ENCODE data around the gene LOXL1.

LOXL1 gene

DNA sequence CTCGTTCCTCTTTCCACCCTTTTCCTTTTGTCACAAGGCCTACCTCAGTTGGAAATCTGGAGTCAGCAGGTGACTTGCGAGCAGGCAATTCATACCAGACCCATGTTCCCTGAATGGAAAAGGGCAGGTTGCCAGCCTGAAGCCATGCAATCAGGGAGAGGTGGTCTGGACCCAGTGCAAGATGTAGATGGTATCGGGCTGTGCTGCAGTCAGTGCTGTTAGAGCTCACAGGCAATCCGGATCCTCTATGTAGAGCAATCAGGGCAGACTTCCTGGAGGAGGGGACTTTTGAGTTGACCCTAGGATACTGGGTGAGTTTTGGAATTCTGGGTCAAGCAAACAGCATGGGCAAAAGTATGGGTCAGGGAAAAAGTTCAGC, 18.9 kb downstream of the LOXL1 start:
- H3K9ac ChIP-seq (ENCODE audit: low read depth, low read length) = no peak overlapping the region
- H3K36me3 ChIP-seq (ENCODE audit: insufficient read depth, low read length) = no peaks in the 10 kb centered on the region; the same call in 1 of the 2 replicates
- H3K9me3 ChIP-seq (ENCODE audit: control insufficient read depth, insufficient read depth, low read length) = no peaks in the 10 kb centered on the region
- peaks cover 12% of the 10 kb centered on the region for H3K4me1 ChIP-seq (ENCODE audit: insufficient read depth, low read length)

GRCh38 chr15:73946046-73946721, 19.9 kb downstream of the LOXL1 start:
- Histone ChIP-seq H3K4me1 (ENCODE audit: insufficient read depth, low read length) (peaks cover 7% of the 10 kb centered on the region), H3K36me3 (ENCODE audit: insufficient read depth, low read length) (no peaks in the 10 kb centered on the region; the same call in 1 of the 2 replicates), H3K9me3 (ENCODE audit: control insufficient read depth, insufficient read depth, low read length) (no peaks in the 10 kb centered on the region), H3K9ac (ENCODE audit: low read depth, low read length) (no peak overlapping the region)

DNA sequence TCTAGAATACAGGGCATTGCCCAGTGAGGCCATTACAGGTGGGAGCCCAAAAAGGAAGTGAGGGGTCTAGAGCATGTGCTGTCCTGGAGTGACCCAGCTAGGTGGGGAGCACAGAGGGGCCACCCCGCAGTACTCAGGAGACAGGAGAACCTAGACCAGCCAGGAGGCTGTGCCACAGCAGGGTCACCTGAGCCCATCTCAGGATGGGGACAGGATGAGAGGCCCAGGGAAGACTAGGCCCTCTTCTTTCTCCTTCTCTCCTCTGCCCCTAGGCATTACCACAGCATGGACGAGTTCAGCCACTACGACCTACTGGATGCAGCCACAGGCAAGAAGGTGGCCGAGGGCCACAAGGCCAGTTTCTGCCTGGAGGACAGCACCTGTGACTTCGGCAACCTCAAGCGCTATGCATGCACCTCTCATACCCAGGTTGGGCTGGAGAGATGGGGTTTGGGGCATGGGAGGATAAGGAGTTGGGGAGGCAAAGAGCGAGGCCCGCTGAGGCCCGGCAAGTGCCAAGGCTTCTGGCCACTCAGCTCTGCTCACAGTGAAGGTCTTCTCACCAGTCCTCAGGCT, 20.6 kb downstream of the LOXL1 start:
- Histone ChIP-seq H3K4me1 (ENCODE audit: insufficient read depth, low read length) (peaks cover 10% of the 10 kb centered on the region), H3K36me3 (ENCODE audit: insufficient read depth, low read length) (no peaks in the 10 kb centered on the region; the same call in 1 of the 2 replicates), H3K9ac (ENCODE audit: low read depth, low read length) (no peak overlapping the region), H3K9me3 (ENCODE audit: control insufficient read depth, insufficient read depth, low read length) (no peaks in the 10 kb centered on the region)

DNA sequence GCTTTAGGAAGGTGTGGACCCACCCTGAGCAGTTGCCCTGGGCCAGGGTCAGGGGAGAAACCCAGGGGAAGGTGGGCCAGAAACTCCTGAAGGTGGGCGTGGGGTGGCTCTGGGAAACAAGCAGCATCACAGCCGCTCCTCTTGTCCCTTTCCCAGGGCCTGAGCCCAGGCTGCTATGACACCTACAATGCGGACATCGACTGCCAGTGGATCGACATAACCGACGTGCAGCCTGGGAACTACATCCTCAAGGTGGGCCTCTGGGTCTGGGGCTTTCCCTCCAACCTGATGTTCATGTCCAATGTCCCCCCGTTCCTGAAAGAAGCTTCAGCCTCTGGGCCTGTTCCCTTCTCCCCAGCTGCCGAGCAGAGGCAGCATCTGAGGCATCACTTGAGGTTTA, 21.4 kb downstream of the LOXL1 start:
- H3K9ac ChIP-seq (ENCODE audit: low read depth, low read length) = no peak overlapping the region
- H3K4me1 ChIP-seq (ENCODE audit: insufficient read depth, low read length) = peaks cover 12% of the 10 kb centered on the region
- no peaks in the 10 kb centered on the region for H3K9me3 ChIP-seq (ENCODE audit: control insufficient read depth, insufficient read depth, low read length)
- H3K36me3 ChIP-seq (ENCODE audit: insufficient read depth, low read length) = no peaks in the 10 kb centered on the region; the same call in 1 of the 2 replicates

- peaks cover 12% of the 10 kb centered on the region for H3K4me1 ChIP-seq (ENCODE audit: insufficient read depth, low read length)
- no peaks in the 10 kb centered on the region for H3K9me3 ChIP-seq (ENCODE audit: control insufficient read depth, insufficient read depth, low read length)
- H3K9ac ChIP-seq (ENCODE audit: low read depth, low read length) = no peak overlapping the region
- no peaks in the 10 kb centered on the region; the same call in 1 of the 2 replicates for H3K36me3 ChIP-seq (ENCODE audit: insufficient read depth, low read length)
Observed at GRCh38 chr15:73948396-73948795, 22.1 kb downstream of the LOXL1 start.

DNA sequence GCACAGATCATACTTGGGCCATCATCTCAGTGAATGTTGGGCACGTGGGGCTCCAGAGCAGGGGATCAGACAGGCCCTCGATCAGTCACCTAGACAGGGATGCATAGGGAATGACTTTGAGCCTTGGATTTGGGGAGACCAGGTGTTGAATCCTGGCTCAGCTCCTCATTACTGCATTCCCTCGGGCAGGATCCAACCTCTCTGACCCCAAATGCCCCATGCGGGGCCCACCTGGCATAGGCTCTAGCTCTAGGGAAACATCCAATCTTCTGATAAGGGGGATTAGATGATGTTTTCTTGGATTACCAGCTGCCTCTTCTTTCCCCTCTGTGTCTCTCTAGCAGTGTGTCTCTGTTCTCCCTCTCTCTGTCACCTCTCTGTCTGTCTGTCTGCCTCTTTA, 22.7 kb downstream of the LOXL1 start:
- Histone ChIP-seq H3K36me3 (ENCODE audit: insufficient read depth, low read length) (no peaks in the 10 kb centered on the region; the same call in 1 of the 2 replicates), H3K4me1 (ENCODE audit: insufficient read depth, low read length) (peaks cover 12% of the 10 kb centered on the region), H3K9ac (ENCODE audit: low read depth, low read length) (no peak overlapping the region), H3K9me3 (ENCODE audit: control insufficient read depth, insufficient read depth, low read length) (no peaks in the 10 kb centered on the region)

DNA sequence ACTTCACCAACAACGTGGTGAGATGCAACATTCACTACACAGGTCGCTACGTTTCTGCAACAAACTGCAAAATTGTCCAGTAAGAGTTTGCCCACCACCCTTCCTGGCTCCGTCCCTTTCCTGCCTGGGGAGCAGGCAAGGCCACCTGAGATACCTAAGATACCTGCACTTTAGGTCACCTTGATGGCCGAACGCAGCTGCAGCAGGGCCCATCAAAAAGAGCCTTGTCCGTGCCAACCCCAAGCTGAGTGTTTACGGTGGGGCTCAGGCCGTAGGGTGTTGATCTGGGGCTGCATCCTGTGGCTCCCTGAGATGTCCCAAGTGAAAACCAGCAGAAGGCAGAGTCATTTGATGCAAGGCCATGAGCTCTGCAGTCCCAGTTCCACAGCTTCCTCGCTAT, 23.2 kb downstream of the LOXL1 start:
- no peaks in the 10 kb centered on the region; the same call in 1 of the 2 replicates for H3K36me3 ChIP-seq (ENCODE audit: insufficient read depth, low read length)
- peaks cover 12% of the 10 kb centered on the region for H3K4me1 ChIP-seq (ENCODE audit: insufficient read depth, low read length)
- no peak overlapping the region for H3K9ac ChIP-seq (ENCODE audit: low read depth, low read length)
- no peaks in the 10 kb centered on the region for H3K9me3 ChIP-seq (ENCODE audit: control insufficient read depth, insufficient read depth, low read length)

DNA sequence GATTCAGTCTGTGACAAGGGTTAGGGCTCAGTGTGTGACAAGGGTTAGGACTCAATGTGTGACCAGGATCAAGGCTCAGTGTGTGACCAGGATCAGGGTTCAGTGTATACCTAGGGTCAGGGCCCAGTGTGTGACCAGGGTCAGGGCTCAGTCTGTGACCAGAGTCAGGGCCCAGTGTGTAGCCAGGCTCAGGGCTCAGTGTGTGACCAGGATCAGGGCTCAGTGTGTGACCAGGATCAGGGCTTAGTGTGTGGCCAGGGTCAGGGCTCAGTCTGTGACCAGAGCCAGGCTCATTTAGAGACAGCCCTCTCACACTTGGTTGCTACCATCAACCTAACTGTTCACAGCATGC, 24.2 kb downstream of the LOXL1 start:
- Histone ChIP-seq H3K9me3 (ENCODE audit: control insufficient read depth, insufficient read depth, low read length) (no peaks in the 10 kb centered on the region), H3K9ac (ENCODE audit: low read depth, low read length) (no peak overlapping the region), H3K36me3 (ENCODE audit: insufficient read depth, low read length) (no peaks in the 10 kb centered on the region; the same call in 1 of the 2 replicates), H3K4me1 (ENCODE audit: insufficient read depth, low read length) (peaks cover 12% of the 10 kb centered on the region)

DNA sequence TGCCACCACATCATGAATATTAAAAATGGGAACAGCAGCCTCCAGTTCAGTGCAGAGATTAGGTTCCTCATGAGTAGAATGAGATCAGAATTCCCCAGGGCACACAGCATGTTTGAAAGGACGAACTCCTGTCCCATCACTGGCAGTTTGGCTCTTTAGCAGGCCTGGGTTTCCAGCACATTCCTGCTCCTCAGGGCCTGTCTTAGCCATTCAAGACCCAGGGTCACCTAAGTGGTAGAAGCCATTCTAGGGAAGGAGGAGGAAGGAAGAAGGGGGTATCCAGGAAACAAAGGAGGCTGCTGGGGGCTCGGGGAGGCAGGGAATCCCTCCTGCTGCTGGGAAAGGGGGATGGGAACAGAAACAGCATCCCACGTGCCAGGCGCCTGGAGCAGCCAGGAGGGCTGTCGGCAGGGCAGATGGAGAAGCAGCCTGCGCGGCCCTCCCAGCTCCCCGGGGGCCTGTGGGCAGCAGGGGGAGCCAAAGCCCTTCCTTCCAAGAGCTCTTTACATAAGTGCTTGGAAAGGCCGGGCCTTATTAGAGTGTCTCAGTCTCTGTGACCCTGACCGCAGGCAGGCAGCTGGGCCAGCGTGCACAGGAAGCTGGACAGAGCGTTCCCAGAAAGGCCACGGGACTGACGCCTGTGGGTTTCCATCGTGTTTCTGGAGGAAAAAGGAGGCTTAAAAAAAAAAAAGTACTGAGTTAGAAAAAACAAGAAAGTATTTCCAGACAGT, 24.7 kb downstream of the LOXL1 start:
- no peak overlapping the region for H3K9ac ChIP-seq (ENCODE audit: low read depth, low read length)
- H3K4me1 ChIP-seq (ENCODE audit: insufficient read depth, low read length) = peaks cover 12% of the 10 kb centered on the region
- H3K9me3 ChIP-seq (ENCODE audit: control insufficient read depth, insufficient read depth, low read length) = no peaks in the 10 kb centered on the region
- no peaks in the 10 kb centered on the region; the same call in 1 of the 2 replicates for H3K36me3 ChIP-seq (ENCODE audit: insufficient read depth, low read length)

DNA sequence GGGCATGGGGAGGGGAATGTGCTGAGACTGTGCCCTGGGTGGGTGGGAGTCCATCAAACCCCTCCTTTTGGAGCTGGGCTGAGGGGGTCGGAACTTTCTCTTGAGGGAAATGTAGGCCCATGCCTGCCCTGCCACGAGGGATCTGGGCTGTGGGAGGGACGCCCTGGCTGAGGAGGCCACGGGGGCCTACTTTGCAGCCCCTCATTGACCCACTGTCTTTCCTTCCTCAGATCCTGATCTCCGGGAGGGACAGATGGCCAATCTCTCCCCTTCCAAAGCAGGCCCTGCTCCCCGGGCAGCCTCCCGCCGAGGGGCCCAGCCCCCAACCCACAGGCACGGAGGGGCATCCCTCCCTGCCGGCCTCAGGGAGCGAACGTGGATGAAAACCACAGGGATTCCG, 25.3 kb downstream of the LOXL1 start:
- no peak overlapping the region for H3K9ac ChIP-seq (ENCODE audit: low read depth, low read length)
- H3K9me3 ChIP-seq (ENCODE audit: control insufficient read depth, insufficient read depth, low read length) = no peaks in the 10 kb centered on the region
- H3K36me3 ChIP-seq (ENCODE audit: insufficient read depth, low read length) = no peaks in the 10 kb centered on the region; the same call in 1 of the 2 replicates
- H3K4me1 ChIP-seq (ENCODE audit: insufficient read depth, low read length) = peaks cover 12% of the 10 kb centered on the region

- H3K4me1 ChIP-seq (ENCODE audit: insufficient read depth, low read length) = peaks cover 12% of the 10 kb centered on the region
- no peaks in the 10 kb centered on the region; the same call in 1 of the 2 replicates for H3K36me3 ChIP-seq (ENCODE audit: insufficient read depth, low read length)
- no peaks in the 10 kb centered on the region for H3K9me3 ChIP-seq (ENCODE audit: control insufficient read depth, insufficient read depth, low read length)
- no peak overlapping the region for H3K9ac ChIP-seq (ENCODE audit: low read depth, low read length)
Observed at GRCh38 chr15:73952171-73952912, 26.1 kb downstream of the LOXL1 start.

DNA sequence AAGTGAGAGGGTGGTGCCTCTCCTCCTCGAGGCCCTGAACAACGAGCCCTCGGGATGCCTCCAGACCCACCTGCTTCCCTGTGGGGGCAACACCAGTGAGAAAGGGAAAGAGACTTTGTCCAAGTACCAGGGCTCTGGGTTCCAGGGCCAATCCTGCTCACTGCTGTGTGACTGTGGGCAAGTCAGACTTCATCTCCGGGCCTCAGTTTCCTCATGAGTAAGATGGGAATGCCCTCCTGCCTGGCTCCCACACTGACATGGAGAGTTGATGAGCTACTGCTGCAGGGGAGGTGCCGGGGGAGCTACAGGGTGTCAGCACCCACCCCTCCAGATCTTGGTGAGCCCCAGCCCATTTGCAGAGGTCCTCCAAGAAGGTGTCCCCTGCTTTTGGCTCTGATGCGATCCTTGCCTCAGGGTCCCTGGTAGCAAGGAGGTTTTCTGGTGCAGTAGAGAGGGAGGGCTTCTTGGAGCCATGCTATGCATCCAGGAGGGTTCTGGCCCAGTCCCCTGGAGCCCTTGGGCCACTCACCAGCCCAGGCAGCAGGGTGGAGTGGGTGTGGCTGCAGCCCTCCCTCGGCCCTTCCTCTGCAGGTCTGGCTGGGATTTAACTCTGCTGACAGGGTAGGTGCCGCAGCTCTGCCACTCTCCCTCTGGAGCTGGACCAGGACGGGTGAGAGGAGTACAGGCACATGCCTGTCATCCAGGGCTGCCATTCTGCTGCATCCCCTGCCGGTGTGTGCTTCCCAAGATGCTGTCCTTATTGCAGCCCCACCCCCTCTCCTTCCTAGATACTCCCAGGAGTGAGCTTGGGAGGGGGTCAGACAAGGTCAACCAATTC, 26.9 kb downstream of the LOXL1 start:
- H3K9ac ChIP-seq (ENCODE audit: low read depth, low read length) = no peak overlapping the region
- H3K4me1 ChIP-seq (ENCODE audit: insufficient read depth, low read length) = peaks cover 12% of the 10 kb centered on the region
- H3K36me3 ChIP-seq (ENCODE audit: insufficient read depth, low read length) = no peaks in the 10 kb centered on the region; the same call in 1 of the 2 replicates
- no peaks in the 10 kb centered on the region for H3K9me3 ChIP-seq (ENCODE audit: control insufficient read depth, insufficient read depth, low read length)

DNA sequence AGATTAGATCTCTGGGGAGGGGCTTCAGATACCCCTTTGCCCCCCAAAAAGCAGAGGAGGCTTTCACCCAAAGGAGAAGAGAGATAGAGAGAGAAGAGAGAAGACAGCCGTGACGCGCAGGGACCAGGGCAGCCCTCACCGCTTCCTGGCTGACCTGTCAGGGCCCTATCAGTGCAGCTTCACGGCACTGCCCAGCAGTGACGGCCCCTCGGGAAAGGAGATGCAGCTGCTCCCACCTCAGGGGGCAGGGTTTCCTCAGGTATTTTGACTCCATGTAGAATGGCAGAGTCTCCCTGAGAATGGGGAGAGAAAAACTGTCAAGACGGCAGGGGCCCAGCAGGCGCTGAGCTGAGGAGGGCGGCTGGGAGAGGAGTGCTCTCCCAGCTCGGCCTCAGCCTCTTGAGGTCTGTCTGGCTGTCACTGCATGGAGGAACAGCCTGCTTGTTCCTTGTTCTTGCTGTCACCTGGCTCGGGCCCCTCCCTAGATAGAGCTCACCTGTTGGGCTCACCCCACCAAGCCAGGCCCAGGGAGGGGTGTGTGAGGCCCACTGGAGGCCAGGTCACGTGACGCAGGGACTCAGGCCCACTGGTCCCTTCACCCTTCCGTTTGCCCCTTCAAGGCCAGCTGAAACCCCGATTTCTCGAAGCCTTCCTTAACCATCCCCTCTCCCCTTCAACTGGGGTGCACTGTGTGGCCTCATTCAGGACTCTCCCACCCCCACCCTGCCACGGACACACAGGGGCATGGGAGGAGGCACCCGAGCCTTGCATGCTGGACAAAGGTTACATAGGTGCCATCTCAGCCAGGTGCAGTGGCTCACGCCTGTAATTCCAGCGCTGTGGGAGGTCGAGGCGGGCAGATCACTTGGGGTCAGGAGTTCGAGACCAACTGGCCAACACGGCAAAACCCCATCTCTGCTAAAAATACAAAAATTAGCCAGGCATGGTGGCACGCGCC, 28.2 kb downstream of the LOXL1 start:
- no peak overlapping the region for H3K9ac ChIP-seq (ENCODE audit: low read depth, low read length)
- peaks cover 12% of the 10 kb centered on the region for H3K4me1 ChIP-seq (ENCODE audit: insufficient read depth, low read length)
- H3K9me3 ChIP-seq (ENCODE audit: control insufficient read depth, insufficient read depth, low read length) = no peaks in the 10 kb centered on the region
- no peaks in the 10 kb centered on the region; the same call in 1 of the 2 replicates for H3K36me3 ChIP-seq (ENCODE audit: insufficient read depth, low read length)

All from ES-I3 (cell line).